Uterus (tissue), 4 donors: ENCODE measurements around the gene ETHE1. TPM values are rescaled to one million over a fixed set of nuclear protein-coding genes. Genes with fewer than 3 reads are reported as not detected.

ENCODE experiments used
- DNase-seq, 2 donors: peaks; one replicate each; pipeline ENCODE4 v3.0.0-alpha.2; 2019 to 2020
- H3K27ac ChIP-seq, 2 donors: fragments of 200-600 bp; sonication (generic); 1 replicate in 1 of 2; 2 replicates in 1 of 2; pipeline ENCODE4 v1.5.1; 2016 to 2018
- H3K27me3 ChIP-seq, 2 donors: fragments of 200-600 bp; sonication (generic); one replicate each; pipeline ENCODE4 v1.5.1; 2018 to 2019; ENCODE audit warnings: control low read depth in 1 of 2
- H3K36me3 ChIP-seq, 2 donors: fragments of 200-600 bp; sonication (generic); one replicate each; pipeline ENCODE4 v1.5.1; 2019; ENCODE audit warnings: control low read depth in 1 of 2
- H3K4me1 ChIP-seq, 2 donors: fragments of 200-600 bp; sonication (generic); one replicate each; pipeline ENCODE4 v1.5.1; 2018 to 2019; ENCODE audit warnings: control low read depth in 1 of 2
- H3K4me3 ChIP-seq, 2 donors: fragments of 200-600 bp; sonication (generic); 1 replicate in 1 of 2; 2 replicates in 1 of 2; pipeline ENCODE4 v1.5.1; 2018 to 2019; ENCODE audit warnings: mild to moderate bottlenecking in 1 of 2
- H3K9me3 ChIP-seq, 2 donors: fragments of 200-600 bp; sonication (generic); one replicate each; pipeline ENCODE4 v1.5.1; 2019; ENCODE audit warnings: control low read depth in 1 of 2
- POLR2A ChIP-seq, 2 donors: fragments of 450-650 bp; IDR thresholded peaks; one replicate each; pipeline ENCODE4 v1.6.1; 2016; ENCODE audit warnings: antibody characterized with exemption in 2 of 2, mild to moderate bottlenecking in 1 of 2, moderate library complexity in 1 of 2
- intact Hi-C: fragments of 100-400 bp; cut with DNase I; formaldehyde crosslinking; loops from one replicate; pipeline ENCODE4 v1.15.1; 2023; ENCODE audit warnings: low total_unique reads
- total RNA-seq, 4 donors: library from RNA; depleted of rRNA in 3 of 4; stranded (reverse); fragments of >200 nt in 3 of 4; gene quantifications; one replicate each; pipeline versions ENCODE4 v1.1.0 to v1.2.4, GENCODE V29; 2014 to 2023
- TF ChIP-seq, protein P1 (sequence below), 4 experiments: fragments of 200-600 bp in 2 of 4; fragments of 450-650 bp in 2 of 4; sonication (generic) in 2 of 4; IDR thresholded peaks; one replicate each; pipeline ENCODE4 v1.5.1; 2016 to 2019; ENCODE audit warnings: antibody characterized with exemption in 4 of 4, mild to moderate bottlenecking in 2 of 4, moderate library complexity in 1 of 4
- donor health status: DM: yes; HTN: yes; CAD: no.

Gene ETHE1
- total RNA-seq, 4 donors from 2014 or later: 0.77 to 29.0 (median 12.5) TPM

GRCh38 chr19:43476606-43477005 is 50.4 kb downstream of the ETHE1 start:
- intact Hi-C loops: no loop called here
- TF ChIP-seq POLR2A (IDR thresholded peaks at IDR 0.05): no peak
- TF ChIP-seq, protein P1, sequence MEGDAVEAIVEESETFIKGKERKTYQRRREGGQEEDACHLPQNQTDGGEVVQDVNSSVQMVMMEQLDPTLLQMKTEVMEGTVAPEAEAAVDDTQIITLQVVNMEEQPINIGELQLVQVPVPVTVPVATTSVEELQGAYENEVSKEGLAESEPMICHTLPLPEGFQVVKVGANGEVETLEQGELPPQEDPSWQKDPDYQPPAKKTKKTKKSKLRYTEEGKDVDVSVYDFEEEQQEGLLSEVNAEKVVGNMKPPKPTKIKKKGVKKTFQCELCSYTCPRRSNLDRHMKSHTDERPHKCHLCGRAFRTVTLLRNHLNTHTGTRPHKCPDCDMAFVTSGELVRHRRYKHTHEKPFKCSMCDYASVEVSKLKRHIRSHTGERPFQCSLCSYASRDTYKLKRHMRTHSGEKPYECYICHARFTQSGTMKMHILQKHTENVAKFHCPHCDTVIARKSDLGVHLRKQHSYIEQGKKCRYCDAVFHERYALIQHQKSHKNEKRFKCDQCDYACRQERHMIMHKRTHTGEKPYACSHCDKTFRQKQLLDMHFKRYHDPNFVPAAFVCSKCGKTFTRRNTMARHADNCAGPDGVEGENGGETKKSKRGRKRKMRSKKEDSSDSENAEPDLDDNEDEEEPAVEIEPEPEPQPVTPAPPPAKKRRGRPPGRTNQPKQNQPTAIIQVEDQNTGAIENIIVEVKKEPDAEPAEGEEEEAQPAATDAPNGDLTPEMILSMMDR (IDR thresholded peaks at IDR 0.05): no peak
- H3K9me3 ChIP-seq: no peaks in the 10 kb centered on the region
- H3K4me3 ChIP-seq: no peak overlapping the region
- no peaks in the 10 kb centered on the region for H3K27me3 ChIP-seq
- no peaks in the 10 kb centered on the region for H3K4me1 ChIP-seq
- no peaks in the 10 kb centered on the region for H3K36me3 ChIP-seq
- no peak for DNase-seq
- H3K27ac ChIP-seq: no peak overlapping the region

DNA sequence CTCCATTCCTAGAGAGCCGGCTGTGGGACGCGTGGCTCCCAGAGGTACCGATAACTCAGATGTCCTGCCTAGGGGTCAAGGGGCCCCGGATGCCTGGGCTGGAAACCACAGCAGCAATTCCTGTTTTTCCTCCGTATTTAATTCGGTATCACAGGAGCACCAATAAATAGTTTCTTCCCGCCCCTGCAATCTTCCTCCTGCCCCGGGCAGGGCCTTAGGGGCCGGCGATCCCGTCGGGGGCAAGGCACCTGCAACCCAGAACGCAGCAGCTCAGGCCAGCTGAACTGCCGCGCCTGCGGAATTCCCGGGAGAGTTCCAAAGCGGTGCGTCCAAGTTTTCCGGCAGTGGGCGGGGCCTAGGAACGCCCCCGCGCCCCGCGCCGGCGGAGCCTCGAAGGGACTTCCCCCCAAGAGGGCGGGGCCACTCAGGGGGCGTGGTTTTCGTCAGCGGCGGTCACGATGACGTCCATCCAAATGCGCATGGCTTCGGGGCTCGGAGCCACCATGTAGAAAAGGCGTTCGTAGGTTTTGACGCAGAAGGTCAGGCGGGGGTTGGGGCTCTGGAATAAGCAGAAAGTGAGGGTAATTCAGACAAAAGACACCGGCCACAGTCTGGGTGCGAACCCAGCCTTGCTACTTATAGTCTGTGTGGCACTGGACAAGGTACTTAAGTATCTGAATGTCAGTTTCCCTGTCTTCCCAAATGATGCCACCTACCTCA is 51.9 kb downstream of the ETHE1 start:
- TF ChIP-seq POLR2A (IDR thresholded peaks at IDR 0.05): peak; percentile 38 to 57
- TF ChIP-seq, protein P1 (IDR thresholded peaks at IDR 0.05): no peak
- intact Hi-C loops: no loop called here
- H3K9me3 ChIP-seq: no peaks in the 10 kb centered on the region
- no peaks in the 10 kb centered on the region for H3K4me1 ChIP-seq
- no peaks in the 10 kb centered on the region for H3K36me3 ChIP-seq
- no peaks in the 10 kb centered on the region for H3K27me3 ChIP-seq
- DNase-seq: peak; percentile 92 to 96
- H3K4me3 ChIP-seq: peak overlapping the region; percentile 19 to 21
- H3K27ac ChIP-seq: peak overlapping the region; percentile 62 to 73

GRCh38 chr19:43474487-43474886 is 52.5 kb downstream of the ETHE1 start:
- DNase-seq: no peak
- H3K9me3 ChIP-seq: no peaks in the 10 kb centered on the region
- H3K4me1 ChIP-seq: no peaks in the 10 kb centered on the region
- H3K27ac ChIP-seq: peak overlapping the region; percentile 62 to 73
- TF ChIP-seq, protein P1 (IDR thresholded peaks at IDR 0.05): no peak
- TF ChIP-seq POLR2A (IDR thresholded peaks at IDR 0.05): no peak
- intact Hi-C loops: no loop called here
- peak overlapping the region in 1 of 2 donors; percentile 19 for H3K4me3 ChIP-seq
- H3K27me3 ChIP-seq: no peaks in the 10 kb centered on the region
- no peaks in the 10 kb centered on the region for H3K36me3 ChIP-seq

DNA sequence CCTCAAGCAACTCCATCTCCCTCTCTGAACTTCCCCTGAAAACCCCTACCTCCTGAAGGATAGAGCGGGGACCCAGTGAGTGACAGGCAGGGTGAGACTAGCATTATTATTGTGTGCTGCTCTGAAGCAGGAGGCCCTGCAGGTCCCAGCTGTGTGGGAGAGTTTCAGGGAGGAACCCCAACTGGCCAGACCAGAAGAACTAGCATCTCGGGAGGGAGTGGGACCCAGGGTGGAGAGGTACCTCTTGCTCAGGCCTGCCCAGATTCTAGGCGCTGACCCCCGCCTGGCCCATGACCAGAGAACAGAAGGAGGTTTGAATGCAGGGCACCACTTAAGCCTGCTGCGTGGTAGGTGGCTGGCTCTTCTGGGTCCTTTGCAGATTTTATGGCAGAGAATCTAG is 55.9 kb downstream of the ETHE1 start:
- Histone ChIP-seq H3K27me3 (no peaks in the 10 kb centered on the region), H3K9me3 (no peaks in the 10 kb centered on the region), H3K36me3 (no peaks in the 10 kb centered on the region), H3K4me3 (no peak overlapping the region), H3K27ac (no peak overlapping the region), H3K4me1 (no peaks in the 10 kb centered on the region)
- intact Hi-C loops: no loop called here
- DNase-seq: no peak
- TF ChIP-seq, protein P1 (IDR thresholded peaks at IDR 0.05): no peak
- TF ChIP-seq POLR2A (IDR thresholded peaks at IDR 0.05): no peak

- H3K4me1 ChIP-seq: no peaks in the 10 kb centered on the region
- TF ChIP-seq POLR2A (IDR thresholded peaks at IDR 0.05): no peak
- TF ChIP-seq, protein P1 (IDR thresholded peaks at IDR 0.05): no peak
- no peaks in the 10 kb centered on the region for H3K9me3 ChIP-seq
- DNase-seq: no peak
- no peaks in the 10 kb centered on the region for H3K36me3 ChIP-seq
- no peak overlapping the region for H3K27ac ChIP-seq
- intact Hi-C loops: no loop called here
- H3K27me3 ChIP-seq: no peaks in the 10 kb centered on the region
- H3K4me3 ChIP-seq: no peak overlapping the region
Measured at GRCh38 chr19:43470288-43470687, 56.7 kb downstream of the ETHE1 start.
